Cortex of kidney (tissue), 1 donor: ENCODE results near the gene TMEM44.

Experiments
- DNase-seq: peaks from one replicate; lab custom pipeline; 2025; lab: John Stamatoyannopoulos, UW

Gene TMEM44

DNA sequence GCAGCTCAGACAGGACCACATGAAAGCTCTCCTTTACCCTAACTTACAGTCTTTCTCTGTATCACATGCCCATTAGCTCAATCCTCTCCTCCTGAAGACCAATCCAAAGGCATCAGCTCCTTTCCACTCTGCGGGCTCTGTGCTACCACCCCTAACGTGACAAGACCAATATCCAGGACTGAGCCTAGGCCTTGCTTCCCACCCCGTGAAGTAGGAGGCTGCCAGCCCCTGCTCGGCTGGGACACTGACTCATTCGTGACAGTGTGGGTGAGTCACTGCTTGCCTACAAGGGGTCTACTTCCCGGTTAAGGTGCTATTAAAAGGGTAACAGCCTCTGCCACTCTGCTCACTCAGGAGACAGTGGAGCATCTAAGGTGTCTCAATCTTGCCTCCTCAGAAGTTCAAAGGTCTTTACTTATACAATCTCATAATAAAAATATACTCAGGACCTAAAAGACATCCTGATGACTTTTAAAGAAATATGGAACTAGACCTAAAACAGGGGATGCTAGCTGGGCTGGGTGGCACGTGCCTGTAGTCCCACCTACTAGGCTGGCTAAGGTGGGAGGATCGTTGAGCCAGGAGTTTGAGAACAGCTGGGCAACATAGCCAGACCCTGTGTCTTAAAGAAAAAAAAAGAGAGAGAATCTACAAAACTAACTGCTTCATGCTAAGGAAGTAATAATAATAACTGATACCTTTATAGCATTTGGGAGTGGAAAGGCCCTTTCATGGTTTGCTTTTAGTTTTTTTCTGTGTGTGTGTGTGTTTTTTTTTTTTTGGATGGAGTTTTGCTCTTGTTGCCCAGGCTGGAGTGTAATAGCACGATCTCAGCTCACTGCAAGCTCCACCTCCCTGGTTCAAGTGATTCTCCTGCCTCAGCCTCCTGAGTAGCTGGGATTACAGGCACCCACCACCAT is 55.0 kb downstream of the TMEM44 start:
- no peak for DNase-seq

DNA sequence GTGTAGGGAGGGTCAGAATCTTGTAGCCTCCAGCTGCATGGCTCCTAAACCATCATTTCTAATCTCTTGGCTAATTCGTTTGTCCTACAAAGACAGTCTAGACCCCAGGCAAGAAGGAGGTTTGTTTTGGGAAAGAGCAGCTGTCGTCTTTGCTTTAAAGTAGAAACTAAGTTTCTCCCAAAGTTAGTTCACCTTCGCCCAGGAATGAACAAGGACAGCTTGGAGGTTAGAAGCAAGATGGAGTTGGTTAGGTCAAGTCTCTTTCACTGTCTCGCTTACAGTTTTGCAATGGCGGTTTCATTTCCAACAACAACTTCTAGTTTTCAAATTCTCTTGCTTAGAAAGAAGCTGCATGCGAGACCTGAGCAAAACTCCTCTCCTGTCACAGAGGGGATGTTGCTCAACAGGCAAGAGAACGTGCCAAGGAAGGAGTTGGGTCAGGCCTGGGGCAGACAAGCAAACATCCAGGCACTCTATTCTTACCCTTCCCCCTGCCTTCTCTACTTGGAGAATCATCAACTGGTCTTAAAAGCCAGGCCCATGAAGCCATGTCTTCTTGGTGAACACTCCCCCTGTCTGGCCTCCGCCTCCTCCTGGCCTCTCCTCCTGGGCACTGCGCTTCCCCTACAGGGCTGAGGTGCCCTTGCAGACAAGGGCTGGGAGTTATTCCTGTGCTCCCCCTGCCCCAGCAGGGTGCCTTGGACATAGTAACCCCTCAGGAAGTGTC is 57.6 kb downstream of the TMEM44 start:
- no peak for DNase-seq

DNA sequence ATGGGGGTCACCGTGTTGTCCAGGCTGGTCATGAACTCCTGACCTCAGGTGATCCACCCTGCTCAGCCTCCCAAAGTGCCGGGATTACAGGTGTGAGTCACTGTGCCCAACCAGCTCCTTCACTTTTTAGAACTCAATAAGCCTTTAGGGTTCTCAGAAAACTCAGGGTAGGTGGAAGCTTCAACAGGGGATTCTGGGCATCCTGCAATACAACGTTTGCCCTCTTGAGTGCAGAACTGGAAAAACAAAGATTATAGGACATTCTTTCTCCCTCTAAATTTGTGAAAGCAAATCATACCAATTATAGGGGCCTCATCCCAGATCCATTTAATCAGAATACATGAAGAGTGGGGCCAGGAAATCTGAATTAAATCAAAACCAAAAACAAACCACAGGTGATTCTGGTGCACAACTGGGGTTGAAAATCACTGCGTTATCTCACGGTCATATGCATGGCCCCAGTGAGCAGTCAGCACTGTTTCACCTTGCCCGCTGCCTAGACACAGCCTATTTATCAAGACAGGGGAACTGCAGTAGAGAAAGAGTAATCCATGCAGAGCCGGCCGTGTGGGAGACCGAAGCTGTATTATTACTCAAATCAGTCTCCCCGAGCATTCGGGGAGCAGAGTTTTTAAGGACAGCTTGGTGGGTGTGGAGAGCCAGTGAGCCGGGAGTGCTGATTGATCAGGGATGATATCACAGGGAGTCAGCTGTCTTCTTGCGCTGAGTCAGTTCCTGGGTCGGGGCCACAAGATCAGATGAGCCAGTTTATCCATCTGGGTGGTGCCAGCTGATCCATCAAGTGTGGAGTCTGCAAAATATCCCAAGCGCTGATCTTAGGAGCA is 58.4 kb downstream of the TMEM44 start:
- DNase-seq = no peak

DNA sequence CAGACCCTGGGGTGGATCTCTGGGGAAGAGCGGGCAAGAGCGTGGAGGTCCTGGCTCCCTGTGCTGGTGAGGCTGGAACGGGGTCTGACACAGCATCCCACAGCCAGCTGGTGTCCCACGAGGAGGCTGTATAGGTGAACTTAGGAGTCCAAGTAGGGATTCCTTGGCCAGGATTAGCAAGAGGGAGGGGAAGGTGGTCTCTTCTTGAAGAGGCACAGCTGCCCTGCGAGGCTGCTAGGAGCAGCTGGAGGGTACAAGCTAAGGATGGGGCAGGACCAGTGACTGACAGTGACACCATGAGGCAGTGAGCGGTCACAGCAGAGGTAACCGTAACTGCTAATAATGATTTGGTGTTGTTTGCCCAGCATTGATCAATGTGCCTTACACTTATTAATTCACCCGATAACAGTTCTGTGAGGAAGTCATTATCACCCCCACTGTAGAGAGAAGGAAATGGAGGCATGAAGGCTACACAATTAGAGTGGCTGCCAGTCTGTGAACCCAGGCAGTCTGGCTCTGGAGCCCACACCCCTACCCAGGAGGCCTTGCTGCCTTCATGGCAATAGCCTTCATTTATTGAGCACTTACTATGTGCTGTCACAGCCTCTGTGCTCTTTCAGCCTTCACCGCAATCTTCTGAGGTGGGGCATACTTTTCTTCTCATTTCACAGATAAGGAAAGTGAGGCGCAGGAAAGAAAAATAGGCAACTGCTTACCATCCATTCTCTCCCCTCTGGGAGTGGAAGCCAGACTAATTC is 59.4 kb downstream of the TMEM44 start:
- no peak for DNase-seq

DNA sequence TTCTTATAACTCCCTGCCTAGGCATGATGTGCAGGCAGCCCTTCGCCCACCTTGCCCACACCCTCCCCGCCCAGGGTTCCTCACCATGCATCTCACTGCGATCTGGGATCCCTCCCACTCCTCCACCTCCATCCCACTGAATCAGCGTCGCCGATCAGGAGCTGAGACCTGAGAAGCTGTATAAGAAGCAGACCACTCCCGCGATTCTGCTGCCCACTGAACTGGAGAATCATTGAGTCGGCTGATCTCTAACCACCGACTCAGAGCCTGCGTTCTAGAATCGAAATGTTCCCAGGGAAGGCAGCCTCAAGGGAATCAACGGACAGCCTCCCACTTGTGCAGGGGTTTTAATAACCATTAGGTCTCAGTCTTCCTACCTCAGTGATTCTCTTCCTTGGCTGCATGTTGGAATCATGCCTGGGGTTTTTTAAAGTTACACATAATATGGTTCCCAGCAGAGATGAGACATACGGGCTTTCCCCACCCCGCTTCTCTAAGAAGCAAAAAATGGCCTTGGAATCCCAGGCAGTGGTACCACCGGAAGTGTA is 60.2 kb downstream of the TMEM44 start:
- DNase-seq = no peak

DNA sequence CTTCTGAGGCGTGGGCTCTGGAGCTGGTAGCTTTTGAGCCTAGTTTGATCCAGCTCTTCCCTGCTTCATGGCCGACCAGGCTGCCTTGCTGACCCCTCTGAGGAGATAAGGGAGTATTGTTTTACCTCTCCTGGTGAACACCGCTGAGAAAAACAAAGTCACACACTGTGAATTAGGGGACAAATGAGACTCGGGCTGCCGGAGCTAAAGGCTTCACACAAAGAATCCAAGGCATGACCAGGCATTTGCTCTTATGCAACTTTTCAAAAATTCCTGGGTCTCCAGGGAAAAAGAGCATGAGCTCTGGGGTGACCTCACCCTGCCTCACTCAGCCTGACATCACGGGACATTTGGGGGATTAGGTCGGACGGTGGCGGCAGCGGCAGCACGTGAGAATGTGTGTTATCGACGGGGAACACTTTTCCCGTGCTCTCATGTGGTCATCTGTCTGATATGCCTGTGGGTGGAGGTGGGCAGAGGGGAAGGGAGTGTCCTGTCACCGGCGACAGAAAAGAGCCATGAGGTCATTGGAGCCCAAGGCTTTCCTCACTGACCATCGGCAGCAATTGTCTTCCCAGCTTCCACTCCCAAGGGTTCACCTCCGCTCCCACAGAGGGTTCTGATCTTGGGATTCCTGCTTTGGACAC is 61.0 kb downstream of the TMEM44 start:
- no peak for DNase-seq

DNA sequence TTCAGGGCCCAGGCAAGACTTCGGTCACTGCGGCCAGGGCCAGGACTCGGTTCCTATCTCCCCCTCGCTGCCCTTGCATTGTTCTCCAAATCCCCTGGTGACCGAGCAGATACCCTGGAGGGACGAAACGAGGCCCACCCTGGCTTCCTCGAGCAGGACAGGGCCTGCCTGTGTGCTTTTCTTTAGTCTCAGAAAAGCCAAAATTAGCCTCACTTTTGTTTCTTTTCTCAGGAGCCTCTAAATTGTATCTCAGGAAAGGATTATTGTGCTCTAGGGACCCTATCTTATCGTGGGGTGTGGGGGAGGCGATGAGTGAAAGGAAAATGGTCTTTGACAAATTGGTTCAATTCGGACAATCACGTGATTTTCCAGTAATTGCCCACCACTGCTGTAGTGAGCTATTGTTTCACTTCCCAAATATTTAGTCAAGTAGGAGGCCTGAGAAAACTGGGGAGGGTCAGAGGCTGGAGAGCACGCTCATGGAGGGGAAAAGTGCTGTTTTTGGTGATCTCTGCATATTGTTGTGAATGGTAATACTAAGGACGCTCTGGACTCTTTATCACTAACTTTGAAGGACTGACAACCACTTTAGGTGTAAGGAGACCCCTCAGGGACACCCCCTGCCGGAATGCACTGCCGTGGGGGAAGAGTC is 61.6 kb downstream of the TMEM44 start:
- DNase-seq = no peak

DNA sequence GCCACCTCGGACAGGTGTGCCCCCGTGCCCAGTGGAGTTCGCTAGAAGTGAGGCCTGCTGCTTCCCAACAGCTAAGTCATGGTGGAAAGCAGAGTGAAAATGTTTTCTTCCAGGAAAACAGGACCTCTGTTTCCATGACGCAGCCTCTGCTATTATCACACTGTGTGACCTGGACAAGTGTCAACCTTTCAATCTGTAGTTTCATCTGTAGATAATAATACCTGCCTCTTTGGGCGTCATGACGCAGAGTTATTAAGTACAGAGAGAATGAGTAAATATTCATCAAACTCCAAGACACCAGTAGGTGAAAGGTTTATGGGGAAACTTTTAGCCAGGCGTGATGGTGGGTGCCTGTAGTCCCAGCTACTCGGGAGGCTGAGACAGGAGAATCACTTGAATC is 62.3 kb downstream of the TMEM44 start:
- DNase-seq = no peak

DNA sequence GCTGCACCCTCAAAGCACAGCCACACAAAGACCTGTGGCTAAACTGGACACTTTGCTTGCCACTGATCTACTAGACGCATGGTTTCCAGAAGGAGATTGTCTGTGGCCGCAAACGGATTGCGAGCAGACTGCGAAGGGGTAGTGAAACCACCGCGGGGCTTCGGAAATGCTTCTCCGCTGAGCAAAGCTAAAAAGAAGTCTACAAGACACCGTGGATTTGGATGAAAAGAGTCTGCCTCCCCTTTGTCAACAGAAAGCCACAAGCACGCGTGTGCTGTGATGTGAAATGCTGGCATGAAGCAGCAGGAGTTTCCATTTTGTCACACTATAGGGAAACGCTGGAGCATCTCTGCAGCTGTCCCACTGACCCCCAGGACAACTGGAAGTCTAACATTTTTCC is 63.0 kb downstream of the TMEM44 start:
- no peak for DNase-seq

DNA sequence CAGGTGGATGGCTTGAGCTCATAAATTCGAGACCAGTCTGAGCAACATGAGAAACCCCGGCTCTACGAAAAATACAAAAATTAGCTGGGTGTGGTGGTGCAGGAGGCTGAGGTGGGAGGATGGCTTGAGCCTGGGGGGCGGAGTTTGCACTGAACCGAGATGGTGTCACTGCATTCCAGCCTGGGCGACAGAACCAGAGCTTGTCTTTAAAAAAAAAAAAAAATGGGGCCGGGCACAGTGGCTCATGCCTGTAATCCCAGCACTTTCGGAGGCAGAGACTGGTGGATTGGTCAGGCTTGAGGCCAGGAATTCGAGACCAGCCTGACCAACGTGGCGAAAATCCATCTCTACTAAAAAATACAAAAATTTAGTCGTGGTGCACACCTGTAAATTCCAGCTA is 64.0 kb downstream of the TMEM44 start:
- DNase-seq = no peak

DNA sequence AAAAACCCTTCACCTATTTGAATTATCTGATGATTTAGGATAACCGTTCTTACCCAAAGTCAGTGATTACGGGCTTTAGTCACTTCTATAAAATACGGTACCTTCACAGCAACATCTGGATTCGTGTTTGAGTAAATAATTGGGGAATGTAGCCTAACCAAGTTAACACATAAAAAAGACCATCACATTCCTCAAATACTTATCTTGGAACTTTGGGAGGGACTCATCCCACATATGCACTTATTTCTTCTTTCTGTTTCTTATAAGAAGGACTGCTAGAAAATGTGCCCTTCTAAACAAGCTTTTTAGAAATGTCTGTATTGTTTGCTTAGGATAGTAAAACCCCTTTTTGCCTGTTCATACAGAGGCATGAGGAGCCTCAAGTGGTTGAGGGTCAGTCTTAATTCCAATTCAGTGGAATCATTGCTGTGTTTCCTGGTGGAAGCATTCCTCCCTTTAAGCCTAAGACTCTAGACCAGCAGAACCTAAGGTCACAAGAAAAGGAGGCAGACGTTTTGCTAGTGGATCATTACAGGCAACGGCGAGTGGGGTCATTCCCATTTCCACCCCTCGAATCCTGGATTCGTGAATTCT is 67.5 kb downstream of the TMEM44 start:
- DNase-seq = no peak

DNA sequence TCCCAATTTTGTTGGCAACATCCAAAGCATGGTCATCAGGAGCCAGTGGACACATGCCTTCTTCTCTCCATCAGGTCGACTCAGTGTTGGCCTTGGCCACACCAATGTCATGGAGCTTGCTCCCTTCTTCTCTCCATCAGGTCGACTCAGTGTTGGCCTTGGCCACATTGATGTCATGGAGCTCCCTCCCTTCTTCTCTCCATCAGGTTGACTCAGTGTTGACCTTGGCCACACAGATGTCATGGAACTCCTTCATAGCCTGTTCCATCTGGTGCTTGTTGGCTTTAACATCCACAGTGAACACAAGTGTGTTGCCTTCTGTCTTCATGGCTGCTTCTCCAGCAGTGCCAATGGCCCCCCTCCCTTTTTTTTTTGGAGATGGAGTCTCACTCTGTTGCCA is 70.2 kb downstream of the TMEM44 start:
- DNase-seq = no peak

DNA sequence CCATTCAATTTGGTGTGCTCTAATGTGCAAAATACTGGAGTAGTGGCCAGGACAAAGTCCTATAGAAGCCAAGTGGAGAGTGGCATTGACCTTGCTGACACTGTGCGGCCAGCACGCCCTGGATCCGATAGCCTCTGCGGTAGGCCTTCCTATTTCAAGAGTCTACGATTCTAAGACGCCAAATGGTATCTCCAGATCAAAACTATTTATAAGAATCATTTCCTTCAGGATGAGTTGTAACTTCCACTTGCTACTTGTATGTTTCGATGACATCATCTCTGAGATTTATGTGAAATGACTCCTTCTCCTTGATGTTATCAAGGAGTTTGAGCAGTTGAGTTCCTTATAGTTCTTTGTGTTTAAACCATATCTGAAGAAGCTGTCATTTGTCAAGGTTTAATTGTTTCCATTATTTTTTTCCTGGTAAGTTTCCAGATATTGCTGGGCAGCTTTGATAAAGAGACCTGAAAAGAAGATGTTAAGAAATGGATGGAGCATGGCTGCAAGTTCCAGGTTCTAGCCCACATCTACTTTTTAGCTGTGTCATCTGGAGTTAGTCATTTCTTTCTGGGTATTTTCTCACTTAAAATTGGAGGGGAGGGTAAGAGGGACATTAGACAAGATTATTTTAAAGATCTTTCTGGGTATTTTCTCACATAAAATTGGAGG is 71.8 kb downstream of the TMEM44 start:
- no peak for DNase-seq

DNA sequence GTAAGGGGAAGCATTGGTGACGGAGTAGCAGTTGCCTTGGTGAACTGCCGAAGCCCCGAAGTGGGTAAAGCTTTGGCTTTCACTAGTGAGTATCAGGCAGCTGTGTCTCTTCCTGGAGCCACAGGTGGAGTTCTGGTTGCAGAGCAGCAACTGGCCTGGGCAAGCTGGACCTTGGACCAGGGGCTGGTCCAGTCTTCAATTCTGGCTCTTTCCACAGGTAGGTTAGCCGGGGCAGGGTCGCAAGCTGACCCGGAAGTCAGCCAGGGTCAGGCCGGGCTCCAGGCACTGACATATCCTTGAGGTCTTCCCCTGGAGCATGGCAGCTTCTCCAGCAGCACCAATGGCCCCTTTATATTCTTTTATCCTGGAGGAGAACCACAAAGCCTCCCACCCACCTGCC is 73.2 kb downstream of the TMEM44 start:
- DNase-seq = no peak

DNA sequence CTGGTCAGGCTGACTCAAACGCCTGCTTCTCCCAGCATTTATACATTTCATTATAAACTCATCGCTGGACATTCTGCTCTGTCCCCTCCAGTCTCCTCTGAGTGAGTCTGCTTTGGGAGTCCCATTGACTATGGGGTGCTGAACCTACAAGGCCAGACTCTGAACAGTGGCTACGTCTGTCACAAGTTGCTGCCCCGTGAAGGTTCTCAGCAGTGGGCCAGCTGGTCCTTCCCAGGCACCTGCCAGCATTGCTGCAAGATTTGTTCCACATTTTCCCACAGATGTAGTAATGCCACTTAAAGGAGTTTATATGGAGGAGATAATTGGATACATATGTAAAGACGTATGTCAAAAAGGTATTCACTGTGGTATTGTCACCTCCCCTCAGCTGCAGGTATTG is 73.7 kb downstream of the TMEM44 start:
- DNase-seq = no peak

DNA sequence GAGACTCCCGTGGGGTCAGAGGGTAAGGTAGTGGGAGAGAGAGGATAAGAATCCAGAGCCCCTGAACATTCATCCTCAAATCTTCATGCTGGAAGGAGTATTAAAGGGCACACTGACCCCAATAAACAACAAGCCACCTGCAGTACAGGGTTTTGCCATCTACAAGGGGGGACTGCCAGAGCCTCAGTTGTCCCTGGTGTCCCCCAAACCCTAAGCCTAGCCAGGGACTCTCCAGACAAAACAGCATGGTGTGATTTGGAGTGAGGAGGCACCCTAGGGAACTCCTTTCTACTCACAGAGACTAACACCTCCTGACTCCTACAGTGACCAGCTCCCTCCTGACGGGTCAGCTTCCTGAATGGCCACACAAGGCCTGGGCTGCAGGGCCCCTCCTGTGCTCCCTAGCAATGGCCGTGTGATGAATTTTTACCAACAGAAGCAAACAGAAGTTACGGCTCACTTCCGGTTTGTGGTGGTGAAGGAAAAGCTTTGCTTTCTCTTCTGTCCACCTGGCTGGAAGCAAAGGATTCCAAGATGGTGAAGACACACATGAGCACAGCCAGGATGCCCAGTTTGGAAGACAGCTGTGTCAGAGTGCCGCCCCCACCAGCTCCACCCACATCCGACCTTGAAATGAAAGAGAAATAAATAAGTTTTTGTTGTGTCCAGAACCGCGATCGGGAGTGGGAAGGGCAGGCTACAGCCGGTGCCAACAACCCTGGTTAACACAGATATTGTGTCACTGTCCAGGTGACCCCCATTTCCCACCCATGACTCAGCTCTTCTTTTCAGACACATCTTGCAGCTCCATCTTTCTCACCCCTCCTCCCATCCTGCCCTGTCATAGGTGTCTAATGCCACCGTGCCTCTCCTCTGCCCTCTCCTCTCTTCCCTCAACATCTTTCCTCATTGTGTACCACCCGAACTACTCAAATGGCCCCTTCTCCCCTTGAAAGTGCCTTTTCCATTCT is 76.8 kb downstream of the TMEM44 start:
- no peak for DNase-seq

DNA sequence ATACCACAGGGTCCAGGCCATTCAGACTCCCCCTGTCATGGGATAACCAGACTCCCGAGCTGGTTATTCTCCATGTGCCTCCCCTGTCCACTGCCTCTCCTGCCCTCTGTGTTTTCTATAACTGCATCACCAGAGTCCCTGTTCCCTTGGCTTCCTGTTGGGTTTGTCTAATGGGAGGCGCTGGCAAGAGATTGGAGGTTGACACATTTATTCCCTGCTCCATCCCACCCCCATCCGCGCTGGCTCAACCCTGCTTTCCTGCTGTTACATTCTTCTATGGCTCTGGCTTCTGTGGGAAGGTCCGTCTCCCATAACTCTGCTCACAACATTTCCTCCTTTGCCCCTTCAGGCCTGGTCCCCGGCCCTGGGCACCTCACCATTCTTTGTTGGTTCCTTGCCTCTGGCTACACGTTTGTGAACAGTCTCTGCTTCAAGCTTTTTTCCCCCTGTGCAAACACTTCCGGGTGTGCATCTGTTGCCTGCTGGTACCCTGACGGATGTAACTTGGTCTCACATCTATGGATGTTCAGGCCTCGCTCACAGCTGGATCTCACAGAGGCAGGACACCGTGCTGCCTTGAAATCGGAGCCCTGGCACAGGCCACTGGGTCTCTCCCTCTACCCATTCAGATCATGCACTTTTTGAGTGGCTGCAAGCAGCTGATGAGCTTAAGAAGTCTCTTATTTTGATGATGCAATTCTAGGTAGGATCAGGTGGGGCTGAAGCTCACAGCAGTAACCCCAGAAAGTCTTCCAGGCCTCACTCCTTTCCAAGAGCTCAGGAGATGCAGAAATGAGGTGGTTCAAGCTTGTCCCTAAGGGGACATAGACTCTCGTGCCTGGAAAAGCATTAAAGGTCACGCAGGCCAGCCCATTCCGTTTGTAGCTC is 77.8 kb downstream of the TMEM44 start:
- DNase-seq = no peak
